GM23248 (cell line): ENCODE data around the gene CCDC54.

ENCODE experiments used
- EZH2 ChIP-seq: fragments of 200-600 bp; sonication (generic); IDR thresholded peaks from 2 replicates; pipeline ENCODE4 v1.6.1; 2018; ENCODE audit warnings: antibody characterized with exemption, mild to moderate bottlenecking; ENCODE audit not compliant: insufficient read depth, poor library complexity, severe bottlenecking
- EZH2phosphoT487 ChIP-seq: fragments of 200-600 bp; sonication (generic); IDR thresholded peaks from 2 replicates; pipeline ENCODE4 v1.6.1; 2018; ENCODE audit warnings: antibody characterized with exemption, moderate library complexity, mild to moderate bottlenecking, low read depth; ENCODE audit not compliant: insufficient read depth

DNA sequence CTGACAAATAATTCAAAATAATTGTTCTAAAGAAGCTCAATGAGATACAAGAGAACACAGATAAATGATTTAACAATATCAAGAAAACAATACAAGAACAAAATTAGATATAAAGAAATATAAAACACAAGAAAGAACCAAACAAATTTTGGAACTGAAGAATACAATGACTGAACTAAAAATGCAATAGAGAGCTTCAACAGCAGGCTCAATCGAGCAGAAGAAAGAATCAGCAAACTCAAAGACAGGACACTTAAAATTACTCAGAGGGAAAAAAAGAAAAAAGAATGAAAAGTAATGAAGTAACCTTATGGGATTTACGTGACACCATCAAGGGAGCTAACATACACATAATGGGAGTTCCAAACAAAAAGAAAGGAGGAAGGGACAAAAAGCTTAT, 32.1 kb downstream of the CCDC54 start:
- no peak for TF ChIP-seq EZH2
- TF ChIP-seq EZH2phosphoT487: no peak
